A673 (cell line): ENCODE data around the gene PRMT9. TPM values are rescaled to one million over a fixed set of nuclear protein-coding genes. Genes with fewer than 3 reads are reported as not detected.

Source experiments
- BruUV-seq: library from RNA; stranded (reverse); fragments of 400-500 nt; replicated peaks from 2 replicates; lab custom pipeline; 2021; lab: Mats Ljungman, UMichigan
- CTCF ChIA-PET: fragments of 300-600 bp; sonication (Branson Sonifier 250); formaldehyde crosslinking; loops from one replicate; lab custom pipeline; 2022; ENCODE audit warnings: antibody characterized with exemption; lab: Charles Lee
- POLR2A ChIA-PET: fragments of 300-600 bp; sonication (Branson Sonifier 250); formaldehyde crosslinking; loops from one replicate; lab custom pipeline; 2022; ENCODE audit warnings: antibody characterized with exemption; ENCODE audit not compliant: low non-redundant PET; lab: Charles Lee
- DNase-seq: peaks from one replicate; pipeline ENCODE4 v3.0.0-alpha.2; 2015; ENCODE audit warnings: low spot score
- H3K27ac ChIP-seq: fragments of 200-600 bp; sonication (generic); 2 replicates; pipeline ENCODE4 v1.5.1; 2016; ENCODE audit warnings: mixed run types, low read depth, mild to moderate bottlenecking, mixed read lengths, antibody characterized with exemption, low read length; ENCODE audit not compliant: poor library complexity, severe bottlenecking
- H3K27me3 ChIP-seq: fragments of 200-600 bp; sonication (generic); replicated peaks from 2 replicates; pipeline ENCODE4 v1.6.1; 2017; ENCODE audit warnings: mixed run types, low read depth, mild to moderate bottlenecking, mixed read lengths, antibody characterized with exemption, low read length; ENCODE audit not compliant: insufficient read depth, poor library complexity
- H3K36me3 ChIP-seq: fragments of 200-600 bp; sonication (generic); 2 replicates; pipeline ENCODE4 v1.6.1; 2016; ENCODE audit warnings: mixed run types, mild to moderate bottlenecking, mixed read lengths, antibody characterized with exemption, low read length; ENCODE audit not compliant: insufficient read depth, poor library complexity, severe bottlenecking
- H3K4me1 ChIP-seq: fragments of 200-600 bp; sonication (generic); 2 replicates; pipeline ENCODE4 v1.6.1; 2017; ENCODE audit warnings: mixed run types, mild to moderate bottlenecking, mixed read lengths, antibody characterized with exemption, low read length; ENCODE audit not compliant: insufficient read depth, poor library complexity, severe bottlenecking
- H3K4me3 ChIP-seq: fragments of 200-600 bp; sonication (generic); 2 replicates; pipeline ENCODE4 v1.5.1; 2016; ENCODE audit warnings: low read depth, mixed run types, mild to moderate bottlenecking, mixed read lengths, low read length; ENCODE audit not compliant: poor library complexity, severe bottlenecking
- H3K9me3 ChIP-seq: fragments of 200-600 bp; sonication (generic); 2 replicates; pipeline ENCODE4 v1.6.1; 2016; ENCODE audit warnings: mixed run types, low read depth, mild to moderate bottlenecking, mixed read lengths, antibody characterized with exemption, low read length; ENCODE audit not compliant: poor library complexity, severe bottlenecking
- CTCF ChIP-seq: fragments of 300-800, 200-600 bp; sonication (generic); conservative IDR thresholded peaks from 2 replicates; pipeline ENCODE4 v1.5.1; 2017; ENCODE audit warnings: low read depth, mild to moderate bottlenecking, antibody characterized with exemption, low read length, moderate library complexity, mixed read lengths
- EZH2 ChIP-seq: fragments of 200-600 bp; sonication (generic); IDR thresholded peaks from 2 replicates; pipeline ENCODE4 v1.6.1; 2017; ENCODE audit warnings: borderline replicate concordance, low read depth, mild to moderate bottlenecking, mixed read lengths, antibody characterized with exemption, low read length; ENCODE audit not compliant: poor library complexity, severe bottlenecking
- intact Hi-C: fragments of 100-400 bp; cut with micrococcal nuclease; formaldehyde crosslinking; loops from one replicate; pipeline ENCODE4 v1.10.0; 2022; ENCODE audit not compliant: unreplicated experiment
- total RNA-seq: library from RNA; stranded (reverse); gene quantifications from 2 replicates; pipeline ENCODE4 v1.2.3, GENCODE V29; 2021

The PRMT9 gene
- total RNA-seq, 1 experiment from 2014 or later, result 11.2 TPM

GRCh38 chr4:147648656-147649055 is 35.3 kb downstream of the PRMT9 start:
- no TSS peak for BruUV-seq
- no peaks in the 10 kb centered on the region for H3K9me3 ChIP-seq
- ChIA-PET POLR2A (no interaction called here), CTCF (no interaction called here)
- H3K4me3 ChIP-seq, result no peak overlapping the region
- no peak for DNase-seq
- no peaks in the 10 kb centered on the region for H3K27me3 ChIP-seq
- no peak overlapping the region for H3K27ac ChIP-seq
- H3K36me3 ChIP-seq, result peaks cover 3% of the 10 kb centered on the region
- no peak for TF ChIP-seq EZH2
- no peak for TF ChIP-seq CTCF
- no peaks in the 10 kb centered on the region for H3K4me1 ChIP-seq
- intact Hi-C loops, result no loop called here

- H3K27me3 ChIP-seq, result no peaks in the 10 kb centered on the region
- H3K9me3 ChIP-seq, result no peaks in the 10 kb centered on the region
- no peaks in the 10 kb centered on the region for H3K36me3 ChIP-seq
- H3K4me1 ChIP-seq, result no peaks in the 10 kb centered on the region
- ChIA-PET POLR2A (no interaction called here), CTCF (no interaction called here)
- no peak for DNase-seq
- no peak for TF ChIP-seq EZH2
- no peak for TF ChIP-seq CTCF
- intact Hi-C loops, result no loop called here
- H3K4me3 ChIP-seq, result no peak overlapping the region
- no TSS peak for BruUV-seq
- H3K27ac ChIP-seq, result no peak overlapping the region
These were observed 38.9 kb downstream of the PRMT9 start for GRCh38 chr4:147645099-147645498.

- intact Hi-C loops, result no loop called here
- Histone ChIP-seq H3K27me3 (no peaks in the 10 kb centered on the region), H3K9me3 (no peaks in the 10 kb centered on the region), H3K4me1 (no peaks in the 10 kb centered on the region), H3K27ac (no peak overlapping the region), H3K36me3 (no peaks in the 10 kb centered on the region), H3K4me3 (no peak overlapping the region)
- no peak for DNase-seq
- POLR2A ChIA-PET, result interaction anchor here (0.5 to 0.6 kb wide), 2 partner anchors 35 to 223 kb away, joined by 3 to 5 read pairs; no protein-coding TSS in a partner anchor
- no peak for TF ChIP-seq CTCF
- no peak for TF ChIP-seq EZH2
- BruUV-seq, result no TSS peak
- CTCF ChIA-PET, result interaction anchor here (0.6 kb wide), 1 partner anchor 223 kb away, joined by 6 read pairs; no protein-coding TSS in a partner anchor
These were observed 39.5 kb downstream of the PRMT9 start for GRCh38 chr4:147644471-147644870.
